SU-DHL-6 (cell line): ENCODE results near the gene TRAPPC6A.

Source experiments
- H2AFZ ChIP-seq: fragments of 200-600 bp; sonication (generic); 2 replicates; pipeline ENCODE4 v1.6.1; 2014; ENCODE audit warnings: low read depth, mild to moderate bottlenecking, moderate library complexity, mixed read lengths, antibody characterized with exemption, low read length; ENCODE audit not compliant: severe bottlenecking
- H3F3A ChIP-seq: fragments of 200-600 bp; shearing (Covaris generic); 2 replicates; pipeline ENCODE4 v1.6.0; 2016; ENCODE audit warnings: antibody characterized with exemption, mild to moderate bottlenecking; ENCODE audit not compliant: insufficient read depth
- H3K27ac ChIP-seq: fragments of 200-600 bp; sonication (generic); 2 replicates; pipeline ENCODE4 v1.5.1; 2016; ENCODE audit warnings: low read depth, mild to moderate bottlenecking, low read length, moderate library complexity, mixed read lengths
- H3K27me3 ChIP-seq: fragments of 200-600 bp; sonication (generic), shearing (Covaris generic); 2 replicates; pipeline ENCODE4 v1.6.0; 2014; ENCODE audit warnings: mild to moderate bottlenecking, low read length
- H3K36me3 ChIP-seq: fragments of 200-600 bp; sonication (generic); 2 replicates; pipeline ENCODE4 v1.6.1; 2014; ENCODE audit warnings: mild to moderate bottlenecking, low read length, mixed read lengths
- H3K4me2 ChIP-seq: fragments of 300-600, 200-600 bp; shearing (Covaris generic), sonication (generic); 2 replicates; pipeline ENCODE4 v1.6.0; 2014; ENCODE audit warnings: low read length, low read depth, mild to moderate bottlenecking; ENCODE audit not compliant: poor library complexity, severe bottlenecking
- H3K4me3 ChIP-seq: fragments of 200-600 bp; sonication (generic); 2 replicates; pipeline ENCODE4 v1.5.1; 2014; ENCODE audit warnings: antibody characterized with exemption, low read length, mild to moderate bottlenecking, mixed read lengths; ENCODE audit not compliant: insufficient read depth, poor library complexity, severe bottlenecking
- H3K79me2 ChIP-seq: fragments of 200-600 bp; sonication (generic); 2 replicates; pipeline ENCODE4 v1.6.1; 2014; ENCODE audit warnings: mild to moderate bottlenecking, low read length, moderate library complexity; ENCODE audit not compliant: insufficient read depth
- H3K9ac ChIP-seq: fragments of 200-600 bp; sonication (generic); 2 replicates; pipeline ENCODE4 v1.7.0; 2014; ENCODE audit warnings: mild to moderate bottlenecking, low read length
- H3K9me2 ChIP-seq: fragments of 200-600 bp; sonication (generic); replicated peaks from 2 replicates; pipeline ENCODE4 v1.6.1; 2014; ENCODE audit warnings: low read length; ENCODE audit not compliant: insufficient read depth
- H3K9me3 ChIP-seq: fragments of 200-600 bp; sonication (generic); 2 replicates; pipeline ENCODE4 v1.6.1; 2014; ENCODE audit warnings: low read length, mixed read lengths; ENCODE audit not compliant: insufficient read depth
- H4K20me1 ChIP-seq: fragments of 200-600 bp; sonication (generic); 2 replicates; pipeline ENCODE4 v1.6.1; 2014; ENCODE audit warnings: low read depth, mild to moderate bottlenecking, antibody characterized with exemption, low read length, moderate library complexity, mixed read lengths
- EZH2phosphoT487 ChIP-seq: fragments of 200-600 bp; sonication (generic), shearing (Covaris generic); conservative IDR thresholded peaks from 2 replicates; pipeline ENCODE4 v1.6.1; 2018; ENCODE audit warnings: mild to moderate bottlenecking, antibody characterized with exemption, low read length, moderate library complexity, mixed read lengths
- TF ChIP-seq, protein P1 (sequence below): fragments of 200-600 bp; sonication (generic); IDR thresholded peaks from one replicate; pipeline ENCODE4 v1.5.1; 2017; ENCODE audit warnings: antibody characterized with exemption, mild to moderate bottlenecking, low read length, moderate library complexity; ENCODE audit not compliant: insufficient read depth, poor library complexity, severe bottlenecking

TRAPPC6A gene

DNA sequence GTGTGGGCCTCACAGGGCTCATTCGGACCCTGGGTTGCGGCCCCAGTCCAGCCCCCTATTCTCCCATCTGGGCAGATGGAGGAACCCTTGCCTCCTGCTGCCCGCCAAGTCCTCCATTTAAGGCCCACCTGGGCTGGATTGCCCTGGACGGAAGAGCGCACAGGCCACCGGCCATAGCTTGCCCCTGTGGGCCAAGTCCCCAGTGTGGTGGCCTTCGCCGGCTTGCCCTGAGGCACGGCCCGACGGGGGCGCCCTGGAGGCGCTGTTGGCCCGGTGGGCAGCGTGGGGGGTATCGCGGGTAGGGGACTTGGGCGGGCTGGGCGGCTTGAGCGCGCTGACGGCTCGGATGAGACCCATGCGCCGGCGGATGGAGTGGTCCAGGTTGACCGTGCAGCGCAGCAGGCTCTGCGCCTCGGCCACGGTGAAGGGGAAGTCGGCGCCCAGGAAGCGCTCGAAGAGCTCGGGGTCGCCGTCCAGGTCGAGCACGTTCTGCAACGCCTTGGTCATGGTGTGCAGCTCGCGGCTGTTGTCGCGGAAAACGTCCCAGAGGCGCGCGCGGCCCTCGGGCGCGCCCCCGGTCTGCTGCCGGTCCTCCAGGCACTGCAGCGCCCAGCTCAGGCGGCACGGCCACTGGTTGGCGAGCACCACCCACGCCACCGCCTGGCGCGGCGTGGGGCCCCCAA lies 26.1 kb downstream of the TRAPPC6A start:
- Histone ChIP-seq H4K20me1 (no peaks in the 10 kb centered on the region), H3K79me2 (no peaks in the 10 kb centered on the region), H3K36me3 (no peaks in the 10 kb centered on the region), H2AFZ (no peak overlapping the region), H3K4me3 (no peak overlapping the region), H3K27ac (no peak overlapping the region), H3K27me3 (no peaks in the 10 kb centered on the region), H3K9me2 (no peaks in the 10 kb centered on the region), H3F3A (no peaks in the 10 kb centered on the region), H3K4me2 (no peak overlapping the region), H3K9ac (no peak overlapping the region), H3K9me3 (no peaks in the 10 kb centered on the region)
- no peak for TF ChIP-seq EZH2phosphoT487
- TF ChIP-seq, protein P1, sequence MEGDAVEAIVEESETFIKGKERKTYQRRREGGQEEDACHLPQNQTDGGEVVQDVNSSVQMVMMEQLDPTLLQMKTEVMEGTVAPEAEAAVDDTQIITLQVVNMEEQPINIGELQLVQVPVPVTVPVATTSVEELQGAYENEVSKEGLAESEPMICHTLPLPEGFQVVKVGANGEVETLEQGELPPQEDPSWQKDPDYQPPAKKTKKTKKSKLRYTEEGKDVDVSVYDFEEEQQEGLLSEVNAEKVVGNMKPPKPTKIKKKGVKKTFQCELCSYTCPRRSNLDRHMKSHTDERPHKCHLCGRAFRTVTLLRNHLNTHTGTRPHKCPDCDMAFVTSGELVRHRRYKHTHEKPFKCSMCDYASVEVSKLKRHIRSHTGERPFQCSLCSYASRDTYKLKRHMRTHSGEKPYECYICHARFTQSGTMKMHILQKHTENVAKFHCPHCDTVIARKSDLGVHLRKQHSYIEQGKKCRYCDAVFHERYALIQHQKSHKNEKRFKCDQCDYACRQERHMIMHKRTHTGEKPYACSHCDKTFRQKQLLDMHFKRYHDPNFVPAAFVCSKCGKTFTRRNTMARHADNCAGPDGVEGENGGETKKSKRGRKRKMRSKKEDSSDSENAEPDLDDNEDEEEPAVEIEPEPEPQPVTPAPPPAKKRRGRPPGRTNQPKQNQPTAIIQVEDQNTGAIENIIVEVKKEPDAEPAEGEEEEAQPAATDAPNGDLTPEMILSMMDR = no peak

DNA sequence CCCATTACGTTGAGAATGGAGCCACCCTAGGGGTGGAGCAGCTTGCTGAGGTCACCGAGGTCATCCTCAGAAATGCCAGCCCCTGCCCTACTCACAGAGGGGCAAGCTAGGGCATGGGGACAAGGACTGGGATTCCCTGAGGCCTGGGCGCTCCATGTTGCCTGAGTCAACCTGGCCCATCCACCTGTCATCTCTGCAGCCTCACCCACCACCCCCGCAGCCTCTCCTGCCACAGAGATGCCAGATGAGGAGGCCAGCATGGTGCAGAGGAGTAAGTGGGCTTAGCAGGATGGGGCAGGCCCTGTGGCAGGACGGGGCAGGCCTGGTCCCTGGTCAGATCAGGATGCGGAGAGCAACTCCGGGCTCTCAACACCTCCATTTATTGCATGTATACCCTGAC lies 26.7 kb downstream of the TRAPPC6A start:
- no peak overlapping the region for H3K27ac ChIP-seq
- TF ChIP-seq EZH2phosphoT487 = no peak
- TF ChIP-seq, protein P1 = no peak
- H3K9ac ChIP-seq = no peak overlapping the region
- H3K9me2 ChIP-seq = no peaks in the 10 kb centered on the region
- H3K4me2 ChIP-seq = no peak overlapping the region
- no peak overlapping the region for H3K4me3 ChIP-seq
- H3K9me3 ChIP-seq = no peaks in the 10 kb centered on the region
- H4K20me1 ChIP-seq = no peaks in the 10 kb centered on the region
- H3K79me2 ChIP-seq = no peaks in the 10 kb centered on the region
- H3F3A ChIP-seq = no peaks in the 10 kb centered on the region
- H3K36me3 ChIP-seq = no peaks in the 10 kb centered on the region
- H3K27me3 ChIP-seq = no peaks in the 10 kb centered on the region
- no peak overlapping the region for H2AFZ ChIP-seq

DNA sequence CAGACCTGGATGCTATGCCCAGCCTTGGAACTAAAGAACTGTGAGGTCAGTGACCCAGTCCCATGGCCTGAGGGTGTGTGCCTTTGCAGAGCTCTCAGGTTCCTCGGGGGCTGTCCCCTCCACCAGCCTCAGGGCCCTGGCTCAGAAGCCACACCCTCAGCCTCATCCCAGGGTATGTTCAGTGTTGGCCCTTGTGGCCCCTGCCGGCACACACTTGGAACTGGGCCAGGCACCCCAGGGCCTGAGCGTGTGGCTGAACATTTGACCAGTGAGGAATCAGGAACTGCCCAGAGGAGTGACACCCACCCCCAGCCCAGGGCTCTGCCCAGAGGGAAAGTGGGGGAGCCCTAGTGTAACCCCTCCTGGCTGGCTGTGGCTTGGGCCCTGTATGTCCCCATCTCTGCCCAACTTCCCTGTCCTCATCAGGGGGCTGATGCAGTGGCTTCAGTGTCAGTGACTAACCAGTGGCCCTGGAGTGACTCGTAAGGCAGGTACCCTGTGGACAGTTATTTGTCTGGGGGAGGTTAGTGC lies 27.2 kb downstream of the TRAPPC6A start:
- TF ChIP-seq, protein P1 = no peak
- no peak for TF ChIP-seq EZH2phosphoT487
- Histone ChIP-seq H3K79me2 (no peaks in the 10 kb centered on the region), H3F3A (no peaks in the 10 kb centered on the region), H3K4me3 (no peak overlapping the region), H4K20me1 (no peaks in the 10 kb centered on the region), H3K9ac (no peak overlapping the region), H3K9me3 (no peaks in the 10 kb centered on the region), H3K27me3 (no peaks in the 10 kb centered on the region), H2AFZ (no peak overlapping the region), H3K27ac (no peak overlapping the region), H3K36me3 (no peaks in the 10 kb centered on the region), H3K4me2 (no peak overlapping the region), H3K9me2 (no peaks in the 10 kb centered on the region)
